GM12878 (cell line): ENCODE results near the gene IFNG-AS1. TPM values are rescaled to one million over a fixed set of nuclear protein-coding genes. Genes with fewer than 3 reads are reported as not detected.

ENCODE experiments used
- BCLAF1 ChIP-seq: fragments of 450-650 bp; IDR thresholded peaks from 2 replicates; pipeline ENCODE4 v1.6.1; 2017; ENCODE audit warnings: antibody characterized with exemption, mild to moderate bottlenecking, moderate library complexity
- PML ChIP-seq: IDR thresholded peaks from 2 replicates; pipeline ENCODE4 v1.6.1; 2012; ENCODE audit warnings: low read length, inconsistent platforms
- USF1 ChIP-seq: IDR thresholded peaks from 2 replicates; pipeline ENCODE4 v1.6.1; 2011; ENCODE audit warnings: borderline replicate concordance, low read depth, mild to moderate bottlenecking, moderate library complexity, mixed read lengths, low read length; ENCODE audit not compliant: insufficient read depth; ENCODE audit errors: extremely low read length
- polyA plus RNA-seq, 11 experiments: library from polyadenylated mRNA; depleted of rRNA in 4 of 11; unstranded in 6 of 11; stranded (reverse) in 5 of 11; fragments of >200 nt; fragmentation: Nextera tagmentation in 4 of 11; fragmentation: Illumina TruSeq in 1 of 11; extraction: Ambion mirVana in 4 of 11; extraction: Trizol in 1 of 11; gene quantifications; 1 replicate in 1 of 11; 2 replicates in 10 of 11; pipeline versions ENCODE4 v1.2.1 to v1.2.3, GENCODE V29; 2011 to 2016; ENCODE audit warnings: inconsistent platforms in 2 of 11, missing spikeins in 2 of 11, low read depth in 1 of 11
- total RNA-seq, 4 experiments: library from RNA; depleted of rRNA in 3 of 4; stranded (reverse); fragments of >200 nt in 3 of 4; fragmentation: Illumina TruSeq in 1 of 4; extraction: Trizol in 1 of 4; gene quantifications; 2 replicates each; pipeline versions ENCODE4 v1.2.1 to v1.2.3, GENCODE V29; 2013 to 2021
- TF ChIP-seq, protein P1 (sequence below): fragments of 450-650 bp; conservative IDR thresholded peaks from 2 replicates; pipeline ENCODE4 v1.6.1; 2017; ENCODE audit warnings: mild to moderate bottlenecking, moderate library complexity
- TF ChIP-seq, protein P2 (sequence below): fragments of 450-650 bp; IDR thresholded peaks from 2 replicates; pipeline ENCODE4 v1.6.1; 2017; ENCODE audit warnings: low read depth, mild to moderate bottlenecking, moderate library complexity

IFNG-AS1 gene
- total and polyA plus RNA-seq, 10 of the 15 experiments (the other 5 are each of a cell fraction or from before 2014, with no cell fraction given) = 0.40 to 1.9 (median 1.3) TPM

DNA sequence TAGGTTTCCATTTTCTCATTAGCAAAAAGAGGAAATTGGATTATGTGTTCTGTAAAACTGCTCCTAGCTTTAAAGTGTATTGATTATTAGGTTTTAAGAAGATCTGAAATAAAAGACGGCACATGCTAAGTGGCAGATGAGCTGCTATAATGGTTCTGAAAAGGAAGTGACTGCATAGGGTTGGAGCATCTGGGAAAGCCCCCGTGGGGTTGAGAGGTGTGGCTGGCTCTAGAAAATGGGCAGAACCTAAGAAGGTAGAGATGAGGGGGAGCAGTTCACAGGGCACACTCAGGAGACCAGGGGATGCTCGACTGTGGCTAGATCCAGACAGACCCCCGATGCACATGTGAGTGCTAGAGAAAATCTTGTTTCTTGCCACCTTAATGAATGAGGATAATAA is 1.9 kb downstream of the IFNG-AS1 start (continued):
- TF ChIP-seq USF1 (no peak), PML (0 out of 2 replicates have a peak, but pooled peaks have one; percentile 28), BCLAF1 (no peak)
- TF ChIP-seq, protein P1, sequence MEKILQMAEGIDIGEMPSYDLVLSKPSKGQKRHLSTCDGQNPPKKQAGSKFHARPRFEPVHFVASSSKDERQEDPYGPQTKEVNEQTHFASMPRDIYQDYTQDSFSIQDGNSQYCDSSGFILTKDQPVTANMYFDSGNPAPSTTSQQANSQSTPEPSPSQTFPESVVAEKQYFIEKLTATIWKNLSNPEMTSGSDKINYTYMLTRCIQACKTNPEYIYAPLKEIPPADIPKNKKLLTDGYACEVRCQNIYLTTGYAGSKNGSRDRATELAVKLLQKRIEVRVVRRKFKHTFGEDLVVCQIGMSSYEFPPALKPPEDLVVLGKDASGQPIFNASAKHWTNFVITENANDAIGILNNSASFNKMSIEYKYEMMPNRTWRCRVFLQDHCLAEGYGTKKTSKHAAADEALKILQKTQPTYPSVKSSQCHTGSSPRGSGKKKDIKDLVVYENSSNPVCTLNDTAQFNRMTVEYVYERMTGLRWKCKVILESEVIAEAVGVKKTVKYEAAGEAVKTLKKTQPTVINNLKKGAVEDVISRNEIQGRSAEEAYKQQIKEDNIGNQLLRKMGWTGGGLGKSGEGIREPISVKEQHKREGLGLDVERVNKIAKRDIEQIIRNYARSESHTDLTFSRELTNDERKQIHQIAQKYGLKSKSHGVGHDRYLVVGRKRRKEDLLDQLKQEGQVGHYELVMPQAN = no peak
- TF ChIP-seq, protein P2, sequence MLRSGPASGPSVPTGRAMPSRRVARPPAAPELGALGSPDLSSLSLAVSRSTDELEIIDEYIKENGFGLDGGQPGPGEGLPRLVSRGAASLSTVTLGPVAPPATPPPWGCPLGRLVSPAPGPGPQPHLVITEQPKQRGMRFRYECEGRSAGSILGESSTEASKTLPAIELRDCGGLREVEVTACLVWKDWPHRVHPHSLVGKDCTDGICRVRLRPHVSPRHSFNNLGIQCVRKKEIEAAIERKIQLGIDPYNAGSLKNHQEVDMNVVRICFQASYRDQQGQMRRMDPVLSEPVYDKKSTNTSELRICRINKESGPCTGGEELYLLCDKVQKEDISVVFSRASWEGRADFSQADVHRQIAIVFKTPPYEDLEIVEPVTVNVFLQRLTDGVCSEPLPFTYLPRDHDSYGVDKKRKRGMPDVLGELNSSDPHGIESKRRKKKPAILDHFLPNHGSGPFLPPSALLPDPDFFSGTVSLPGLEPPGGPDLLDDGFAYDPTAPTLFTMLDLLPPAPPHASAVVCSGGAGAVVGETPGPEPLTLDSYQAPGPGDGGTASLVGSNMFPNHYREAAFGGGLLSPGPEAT = 0 out of 2 replicates have a peak, but pooled peaks have one; percentile 18
